ENCODE results near the gene CD44.

DNA sequence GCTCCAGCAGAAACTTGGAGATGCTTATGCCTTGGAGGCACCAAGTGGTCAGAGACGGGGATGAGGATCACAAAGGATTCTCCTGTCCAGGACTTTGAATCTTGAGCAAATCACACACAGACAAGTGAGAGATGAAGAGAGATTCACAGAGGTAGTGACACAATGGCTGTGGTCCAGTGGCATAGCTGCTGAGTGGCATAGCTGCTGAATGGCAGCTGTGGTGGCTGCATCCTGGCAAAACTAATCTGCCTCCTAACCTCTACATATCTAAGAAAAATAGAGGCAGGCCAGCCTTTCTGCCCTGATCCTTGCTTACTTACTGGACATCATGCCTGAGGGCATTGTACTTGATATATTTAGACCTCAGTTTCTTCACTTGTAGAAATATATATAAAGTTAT lies 102.6 kb downstream of the CD44 start:
- no peak for TF ChIP-seq CTCF (conservative IDR thresholded peaks at IDR 0.05 in 1 of 2, IDR thresholded peaks at IDR 0.05 in 1 of 2; ENCODE audit: low read depth in 1 of 2, low read length in 2 of 2)
- no peak for TF ChIP-seq EZH2 (IDR thresholded peaks at IDR 0.05; ENCODE audit: low read length, missing control alignments)
